Measurements from ENCODE around the gene TRIM63.

Gene TRIM63

GRCh38 chr1:26092422-26092821, 25.0 kb upstream of the TRIM63 start:
- Histone ChIP-seq H3K4me2 (peak overlapping the region in 4 of 11 experiments; percentile 10 to 49 (median 26); a peak in 3 of 22 replicates), H3K4me1 (peaks cover 29 to 48% (median 32%) of the 10 kb centered on the region in 10 experiments), H3K27me3 (no peaks in the 10 kb centered on the region), H3K4me3 (no peak overlapping the region), H3K9me3 (replicated peaks in 1 of 11) (no peaks in the 10 kb centered on the region), H3K9ac (no peak overlapping the region), H4K20me1 (no peaks in the 10 kb centered on the region; a peak in 1 of 22 replicates), H3K36me3 (no peaks in the 10 kb centered on the region), H3K27ac (no peak overlapping the region)
- TF ChIP-seq Cebpa-rat (IDR thresholded peaks at IDR 0.05), result no peak

GRCh38 chr1:26090893-26091292, 23.5 kb upstream of the TRIM63 start:
- Histone ChIP-seq H3K4me3 (no peak overlapping the region), H4K20me1 (no peaks in the 10 kb centered on the region; a peak in 1 of 22 replicates), H3K36me3 (no peaks in the 10 kb centered on the region), H3K9ac (no peak overlapping the region), H3K27me3 (no peaks in the 10 kb centered on the region), H3K4me2 (no peak overlapping the region), H3K4me1 (peaks cover 22 to 34% (median 31%) of the 10 kb centered on the region in 10 experiments), H3K27ac (no peak overlapping the region), H3K9me3 (replicated peaks in 1 of 11) (no peaks in the 10 kb centered on the region)
- no peak for TF ChIP-seq Cebpa-rat (IDR thresholded peaks at IDR 0.05)

- Histone ChIP-seq H3K4me1 (peaks cover 6 to 20% (median 14%) of the 10 kb centered on the region in 10 experiments), H3K36me3 (no peaks in the 10 kb centered on the region), H3K9me3 (replicated peaks in 1 of 11) (no peaks in the 10 kb centered on the region), H3K4me2 (no peak overlapping the region), H3K4me3 (no peak overlapping the region), H3K9ac (no peak overlapping the region), H4K20me1 (no peaks in the 10 kb centered on the region; a peak in 1 of 22 replicates), H3K27ac (no peak overlapping the region), H3K27me3 (no peaks in the 10 kb centered on the region)
- TF ChIP-seq Cebpa-rat (IDR thresholded peaks at IDR 0.05), result no peak
These were observed 21.7 kb upstream of the TRIM63 start for GRCh38 chr1:26089125-26089524.

- no peak for TF ChIP-seq Cebpa-rat (IDR thresholded peaks at IDR 0.05)
- no peaks in the 10 kb centered on the region for H3K27me3 ChIP-seq
- no peak overlapping the region for H3K9ac ChIP-seq
- no peaks in the 10 kb centered on the region for H3K9me3 ChIP-seq (replicated peaks in 1 of 11)
- no peak overlapping the region for H3K27ac ChIP-seq
- H4K20me1 ChIP-seq, result no peaks in the 10 kb centered on the region
- H3K4me1 ChIP-seq, result peaks cover 15 to 25% (median 22%) of the 10 kb centered on the region in 10 experiments
- H3K4me3 ChIP-seq, result no peak overlapping the region
- no peaks in the 10 kb centered on the region for H3K36me3 ChIP-seq
- H3K4me2 ChIP-seq, result no peak overlapping the region
These were observed 17.4 kb upstream of the TRIM63 start for GRCh38 chr1:26084844-26085243.

- Histone ChIP-seq H3K27me3 (no peaks in the 10 kb centered on the region), H4K20me1 (no peaks in the 10 kb centered on the region), H3K9ac (no peak overlapping the region), H3K27ac (no peak overlapping the region), H3K9me3 (replicated peaks in 1 of 11) (no peaks in the 10 kb centered on the region), H3K4me1 (peaks cover 21 to 32% (median 29%) of the 10 kb centered on the region in 10 experiments), H3K4me3 (no peak overlapping the region), H3K36me3 (no peaks in the 10 kb centered on the region), H3K4me2 (no peak overlapping the region)
- TF ChIP-seq Cebpa-rat (IDR thresholded peaks at IDR 0.05), result no peak
These were observed 16.7 kb upstream of the TRIM63 start for GRCh38 chr1:26084091-26084561.

- no peaks in the 10 kb centered on the region for H4K20me1 ChIP-seq
- no peaks in the 10 kb centered on the region for H3K9me3 ChIP-seq (replicated peaks in 1 of 11)
- no peaks in the 10 kb centered on the region for H3K27me3 ChIP-seq
- H3K27ac ChIP-seq, result no peak overlapping the region
- peaks cover 21 to 41% (median 37%) of the 10 kb centered on the region in 10 experiments for H3K4me1 ChIP-seq
- no peaks in the 10 kb centered on the region for H3K36me3 ChIP-seq
- no peak for TF ChIP-seq Cebpa-rat (IDR thresholded peaks at IDR 0.05)
- H3K4me2 ChIP-seq, result no peak overlapping the region
- no peak overlapping the region for H3K9ac ChIP-seq
- H3K4me3 ChIP-seq, result no peak overlapping the region
These were observed 15.8 kb upstream of the TRIM63 start for GRCh38 chr1:26083208-26083607.

- TF ChIP-seq Cebpa-rat (IDR thresholded peaks at IDR 0.05), result no peak
- peak overlapping the region in 5 of 11 experiments; percentile 49 to 86 (median 74); a peak in 6 of 22 replicates for H3K4me2 ChIP-seq
These were observed 14.6 kb upstream of the TRIM63 start for GRCh38 chr1:26082020-26082350.

GRCh38 chr1:26081267-26082019, 14.0 kb upstream of the TRIM63 start:
- Histone ChIP-seq H3K36me3 (no peaks in the 10 kb centered on the region), H4K20me1 (no peaks in the 10 kb centered on the region), H3K9me3 (replicated peaks in 1 of 11) (no peaks in the 10 kb centered on the region), H3K9ac (no peak overlapping the region), H3K4me2 (peak overlapping the region; percentile 49 to 86 (median 64)), H3K27me3 (no peaks in the 10 kb centered on the region), H3K4me1 (peaks cover 21 to 43% (median 37%) of the 10 kb centered on the region in 10 experiments), H3K4me3 (no peak overlapping the region), H3K27ac (peak overlapping the region in 4 of 11 experiments; percentile 5 to 60 (median 30); a peak in 5 of 22 replicates)
- TF ChIP-seq Cebpa-rat (IDR thresholded peaks at IDR 0.05), result no peak

More at GRCh38 chr1:26082020-26082350, 14.6 kb upstream of the TRIM63 start:
- Histone ChIP-seq H3K4me1 (peaks cover 21 to 43% (median 37%) of the 10 kb centered on the region in 10 experiments), H3K9me3 (replicated peaks in 1 of 11) (no peaks in the 10 kb centered on the region), H3K4me3 (no peak overlapping the region), H3K27me3 (no peaks in the 10 kb centered on the region), H3K36me3 (no peaks in the 10 kb centered on the region), H3K9ac (no peak overlapping the region), H4K20me1 (no peaks in the 10 kb centered on the region), H3K27ac (no peak overlapping the region)

- no peaks in the 10 kb centered on the region for H3K36me3 ChIP-seq
- H3K27ac ChIP-seq, result peak overlapping the region in 6 of 11 experiments; percentile 46 to 75 (median 64); a peak in 12 of 22 replicates
- no peaks in the 10 kb centered on the region for H3K9me3 ChIP-seq (replicated peaks in 1 of 11)
- H3K4me1 ChIP-seq, result peaks cover 29 to 52% (median 45%) of the 10 kb centered on the region in 10 experiments
- H3K27me3 ChIP-seq, result no peaks in the 10 kb centered on the region
- peak overlapping the region in 6 of 11 experiments; percentile 32 to 68 (median 52); a peak in 7 of 22 replicates for H3K9ac ChIP-seq
- peak in 4 of 11 experiments; percentile 30 to 69 (median 50); a peak in 4 of 22 replicates for TF ChIP-seq Cebpa-rat (IDR thresholded peaks at IDR 0.05)
- H3K4me2 ChIP-seq, result peak overlapping the region; percentile 16 to 86 (median 65)
- H4K20me1 ChIP-seq, result no peaks in the 10 kb centered on the region
- peak overlapping the region in 1 of 10 experiments; percentile 25; a peak in 1 of 20 replicates for H3K4me3 ChIP-seq
These were observed 12.8 kb upstream of the TRIM63 start for GRCh38 chr1:26079960-26080814.

All from BLaER1 treated with 17β-estradiol and CSF1 and Interleukin-3, amounts not matched to agents 10 nM and 100 nM (cell line).